H1 (cell line): ENCODE data around the gene MPST. TPM values are rescaled to one million over a fixed set of nuclear protein-coding genes. Genes with fewer than 3 reads are reported as not detected.

Experiments
- CTCF ChIA-PET: fragments of 300-600 bp; sonication (Branson Sonifier 250); formaldehyde crosslinking; loops from one replicate; lab custom pipeline; 2021; ENCODE audit not compliant: partially characterized antibody; lab: Charles Lee
- POLR2A ChIA-PET: fragments of 300-600 bp; sonication (Branson Sonifier 250); formaldehyde crosslinking; loops from one replicate; lab custom pipeline; 2021; ENCODE audit warnings: inconsistent platforms; ENCODE audit not compliant: partially characterized antibody; lab: Charles Lee
- DNase-seq, 2 experiments: peaks; one replicate each; pipeline versions ENCODE4 v3.0.0 to v3.0.0-alpha.2; 2010 to 2022; ENCODE audit warnings: low spot score in 2 of 2, low read depth in 1 of 2, mixed read lengths in 1 of 2
- FAIRE-seq: peaks from 2 replicates; lab custom pipeline; 2011; peaks lifted over from hg19 to GRCh38; lab: Jason Lieb, UNC
- H2AFZ ChIP-seq: 2 replicates; pipeline ENCODE4 v1.8.1; 2012; ENCODE audit warnings: low read length, inconsistent platforms
- H2AK5ac ChIP-seq: 2 replicates; pipeline ENCODE4 v1.6.1; 2013; ENCODE audit warnings: low read depth, low read length
- H2BK120ac ChIP-seq: replicated peaks from 2 replicates; pipeline ENCODE3; 2013; ENCODE audit warnings: low read depth, low read length, inconsistent platforms
- H2BK12ac ChIP-seq: 2 replicates; pipeline ENCODE4 v1.6.1; 2013; ENCODE audit warnings: low read depth, low read length
- H2BK15ac ChIP-seq: 2 replicates; pipeline ENCODE4 v1.6.1; 2013; ENCODE audit warnings: low read length
- H2BK20ac ChIP-seq: 2 replicates; pipeline ENCODE4 v1.6.1; 2013; ENCODE audit warnings: low read length
- H2BK5ac ChIP-seq: 2 replicates; pipeline ENCODE4 v1.6.1; 2013; ENCODE audit warnings: low read depth, low read length
- H3K14ac ChIP-seq: 2 replicates; pipeline ENCODE4 v1.6.1; 2013; ENCODE audit warnings: inconsistent platforms; ENCODE audit not compliant: insufficient read length
- H3K18ac ChIP-seq: 2 replicates; pipeline ENCODE4 v1.6.1; 2013; ENCODE audit warnings: low read length; ENCODE audit errors: extremely low read depth
- H3K23ac ChIP-seq: 2 replicates; pipeline ENCODE4 v1.6.1; 2013; ENCODE audit warnings: inconsistent platforms; ENCODE audit not compliant: insufficient read length
- H3K23me2 ChIP-seq: 2 replicates; pipeline ENCODE4 v1.6.1; 2013; ENCODE audit warnings: low read depth, low read length
- H3K27ac ChIP-seq: 2 replicates; pipeline ENCODE4 v1.6.1; 2011; ENCODE audit warnings: low read depth, low read length, inconsistent platforms
- H3K27me3 ChIP-seq, 4 experiments: replicated peaks in 1 of 4; 1 replicate in 1 of 4; 2 replicates in 3 of 4; pipeline versions ENCODE4 v1.6.1 to v1.8.1; 2011 to 2013; ENCODE audit warnings: low read length in 3 of 4, mild to moderate bottlenecking in 3 of 4, inconsistent platforms in 2 of 4, mixed read lengths in 2 of 4, moderate library complexity in 1 of 4; ENCODE audit not compliant: control insufficient read depth in 3 of 4, insufficient read depth in 3 of 4; ENCODE audit errors: extremely low read depth in 1 of 4
- H3K36me3 ChIP-seq, 4 experiments: 2 replicates each; pipeline versions ENCODE4 v1.6.1 to v1.8.1; 2011 to 2013; ENCODE audit warnings: mild to moderate bottlenecking in 4 of 4, low read length in 3 of 4, moderate library complexity in 2 of 4, control low read depth in 1 of 4, inconsistent platforms in 1 of 4; ENCODE audit not compliant: insufficient read depth in 4 of 4, control insufficient read depth in 2 of 4
- H3K4ac ChIP-seq: replicated peaks from 2 replicates; pipeline ENCODE3; 2013; ENCODE audit warnings: low read length, low read depth, mixed read lengths, inconsistent platforms; ENCODE audit not compliant: insufficient read length
- H3K4me1 ChIP-seq, 4 experiments: replicated peaks in 1 of 4; 1 replicate in 1 of 4; 2 replicates in 3 of 4; pipeline versions ENCODE4 v1.6.1 to v1.8.1; 2011 to 2013; ENCODE audit warnings: low read length in 3 of 4, inconsistent platforms in 2 of 4, mixed read lengths in 1 of 4; ENCODE audit not compliant: insufficient read depth in 4 of 4, control insufficient read depth in 3 of 4
- H3K4me2 ChIP-seq, 2 experiments: 2 replicates each; pipeline versions ENCODE4 v1.6.1 to v1.8.1; 2011 to 2013; ENCODE audit warnings: low read depth in 2 of 2, low read length in 2 of 2, control low read depth in 1 of 2, inconsistent platforms in 1 of 2, mild to moderate bottlenecking in 1 of 2; ENCODE audit not compliant: insufficient read depth in 1 of 2
- H3K4me3 ChIP-seq, 4 experiments: fragments of 200-600, 300-600 bp in 1 of 4; sonication (generic), shearing (Covaris generic), sonication (Bioruptor Twin) in 1 of 4; 2 replicates each; pipeline versions ENCODE4 v1.5.1 to v1.8.1; 2011 to 2016; ENCODE audit warnings: low read length in 4 of 4, low read depth in 3 of 4, control low read depth in 2 of 4, inconsistent platforms in 2 of 4, mild to moderate bottlenecking in 2 of 4, mixed read lengths in 1 of 4, moderate library complexity in 1 of 4; ENCODE audit not compliant: insufficient read depth in 2 of 4; ENCODE audit errors: extremely low read depth in 1 of 4
- H3K56ac ChIP-seq: replicated peaks from 2 replicates; pipeline ENCODE3; 2013; ENCODE audit warnings: low read depth, mild to moderate bottlenecking, mixed read lengths, low read length, inconsistent platforms; ENCODE audit not compliant: insufficient read length
- H3K79me1 ChIP-seq: 2 replicates; pipeline ENCODE4 v1.6.1; 2013; ENCODE audit warnings: low read depth, low read length, control low read depth
- H3K79me2 ChIP-seq, 2 experiments: 2 replicates each; pipeline versions ENCODE4 v1.6.1 to v1.8.1; 2012 to 2013; ENCODE audit warnings: low read length in 2 of 2, mild to moderate bottlenecking in 2 of 2, inconsistent platforms in 1 of 2; ENCODE audit not compliant: insufficient read depth in 2 of 2, control insufficient read depth in 1 of 2
- H3K9ac ChIP-seq, 4 experiments: replicated peaks in 1 of 4; 1 replicate in 1 of 4; 2 replicates in 3 of 4; pipeline versions ENCODE4 v1.6.1 to v1.8.1; 2011 to 2013; ENCODE audit warnings: low read depth in 3 of 4, low read length in 3 of 4, control low read depth in 2 of 4, mild to moderate bottlenecking in 2 of 4, moderate library complexity in 2 of 4, inconsistent platforms in 1 of 4; ENCODE audit errors: extremely low read depth in 1 of 4
- H3K9me3 ChIP-seq, 2 experiments: 2 replicates each; pipeline versions ENCODE4 v1.6.1 to v1.8.1; 2012 to 2013; ENCODE audit warnings: mild to moderate bottlenecking in 2 of 2, moderate library complexity in 2 of 2, control low read depth in 1 of 2, inconsistent platforms in 1 of 2, low read depth in 1 of 2, low read length in 1 of 2, mixed read lengths in 1 of 2; ENCODE audit not compliant: insufficient read depth in 2 of 2
- H4K20me1 ChIP-seq, 2 experiments: replicated peaks in 1 of 2; 2 replicates each; pipeline versions ENCODE3 to v1.8.1; 2011 to 2013; ENCODE audit warnings: inconsistent platforms in 2 of 2, low read length in 2 of 2, mild to moderate bottlenecking in 1 of 2; ENCODE audit not compliant: insufficient read depth in 2 of 2, control insufficient read depth in 1 of 2
- H4K5ac ChIP-seq: 2 replicates; pipeline ENCODE4 v1.6.1; 2013; ENCODE audit warnings: low read length, low read depth, mixed read lengths, inconsistent platforms; ENCODE audit not compliant: insufficient read length
- H4K8ac ChIP-seq: 2 replicates; pipeline ENCODE4 v1.8.0; 2013; ENCODE audit warnings: mild to moderate bottlenecking, moderate library complexity, low read length, inconsistent platforms; ENCODE audit not compliant: insufficient read depth; ENCODE audit errors: extremely low read depth
- H4K91ac ChIP-seq: replicated peaks from 2 replicates; pipeline ENCODE3; 2013; ENCODE audit warnings: low read length, mixed read lengths, inconsistent platforms; ENCODE audit not compliant: insufficient read length
- BCL11A ChIP-seq, 2 experiments: IDR thresholded peaks; one replicate each; pipeline ENCODE4 v1.6.1; 2011; ENCODE audit warnings: low read depth in 2 of 2, low read length in 2 of 2, mild to moderate bottlenecking in 2 of 2
- CBX5 ChIP-seq: fragments of 300-800, 300-1000 bp; sonication (generic); IDR thresholded peaks from 2 replicates; pipeline ENCODE4 v1.7.1; 2016; ENCODE audit warnings: antibody characterized with exemption, low read length, low read depth
- CBX8 ChIP-seq: fragments of 300-800, 300-1000 bp; sonication (generic); IDR thresholded peaks from 2 replicates; pipeline ENCODE4 v1.7.1; 2016; ENCODE audit warnings: low read depth, low read length, borderline replicate concordance
- CHD1 ChIP-seq: IDR thresholded peaks from 2 replicates; pipeline ENCODE4 v1.6.1; 2012; ENCODE audit warnings: low read depth, low read length, improper control_type of control experiment
- CHD2 ChIP-seq: IDR thresholded peaks from 2 replicates; pipeline ENCODE4 v1.6.1; 2012; ENCODE audit warnings: low read length, improper control_type of control experiment
- EP300 ChIP-seq, 2 experiments: IDR thresholded peaks; 1 replicate in 1 of 2; 2 replicates in 1 of 2; pipeline ENCODE4 v1.6.1; 2011 to 2012; ENCODE audit warnings: low read depth in 2 of 2, low read length in 2 of 2, mild to moderate bottlenecking in 2 of 2, borderline replicate concordance in 1 of 2, inconsistent platforms in 1 of 2, moderate library complexity in 1 of 2
- EZH2 ChIP-seq: fragments of 200-600 bp; sonication (generic); IDR thresholded peaks from 2 replicates; pipeline ENCODE4 v1.7.1; 2012; ENCODE audit warnings: low read depth, mild to moderate bottlenecking, moderate library complexity, low read length, inconsistent platforms; ENCODE audit not compliant: severe bottlenecking
- HDAC6 ChIP-seq: IDR thresholded peaks from one replicate; pipeline ENCODE4 v1.7.1; 2012; ENCODE audit warnings: low read depth, mild to moderate bottlenecking, inconsistent platforms, low read length, moderate library complexity
- NRF1 ChIP-seq: IDR thresholded peaks from 2 replicates; pipeline ENCODE4 v1.6.1; 2011; ENCODE audit warnings: mild to moderate bottlenecking, low read depth, low read length, improper control_type of control experiment
- RBBP5 ChIP-seq: IDR thresholded peaks from 2 replicates; pipeline ENCODE4 v1.7.1; 2012; ENCODE audit warnings: low read depth, mild to moderate bottlenecking, inconsistent platforms, low read length, moderate library complexity, borderline replicate concordance
- RNF2 ChIP-seq: fragments of 200-900, 300-1000 bp; sonication (generic); IDR thresholded peaks from 2 replicates; pipeline ENCODE4 v1.7.1; 2016; ENCODE audit warnings: borderline replicate concordance, low read depth, mild to moderate bottlenecking, antibody characterized with exemption, low read length; ENCODE audit not compliant: poor library complexity, severe bottlenecking; ENCODE audit errors: missing control alignments
- SP4 ChIP-seq: IDR thresholded peaks from 2 replicates; pipeline ENCODE4 v1.6.1; 2012; ENCODE audit warnings: low read length, inconsistent platforms
- ZNF274 ChIP-seq: IDR thresholded peaks from 2 replicates; pipeline ENCODE4 v1.7.0; 2012; ENCODE audit warnings: low read length, borderline replicate concordance; ENCODE audit errors: extremely low read depth
- WGBS, 2 experiments: shearing (Covaris generic) in 1 of 2; methylation state at CpG; one replicate each; pipeline versions ENCODE4 v1.1.6 to v1.1.7; 2013 to 2015; ENCODE audit warnings: low lambda C conversion rate in 2 of 2, mixed read lengths in 2 of 2, inconsistent platforms in 1 of 2, low coverage in 1 of 2, missing lambda C conversion rate in 1 of 2; ENCODE audit not compliant: insufficient replicate concordance in 2 of 2, insufficient coverage in 1 of 2, insufficient read length in 1 of 2; ENCODE audit errors: extremely low coverage in 1 of 2, missing lambda C conversion rate in 1 of 2; 5-methylcytosine and 5-hydroxymethylcytosine counted together
- polyA plus RNA-seq, 7 experiments: library from polyadenylated mRNA; depleted of rRNA in 3 of 7; stranded (reverse) in 5 of 7; unstranded in 2 of 7; fragments of >200 nt in 5 of 7; fragments of 200-250 nt in 2 of 7; gene quantifications; 1 replicate in 5 of 7; 2 replicates in 1 of 7; 4 replicates in 1 of 7; pipeline versions ENCODE4 v1.2.1 to v1.2.3, GENCODE V29; 2011 to 2013; ENCODE audit warnings: missing spikeins in 2 of 7, mixed read lengths in 2 of 7
- total RNA-seq: library from RNA; stranded (reverse); fragmentation: NEBNext Ultra II Directional; extraction: Animal tissue kit (Norgen Biotek cat#: 25700); gene quantifications from 2 replicates; pipeline ENCODE4 v1.2.1, GENCODE V29; 2021

Gene MPST
- total and polyA plus RNA-seq, 2 of the 8 experiments (the other 6 are each of a cell fraction or from before 2014, with no cell fraction given), result 86.0 to 124 TPM

DNA sequence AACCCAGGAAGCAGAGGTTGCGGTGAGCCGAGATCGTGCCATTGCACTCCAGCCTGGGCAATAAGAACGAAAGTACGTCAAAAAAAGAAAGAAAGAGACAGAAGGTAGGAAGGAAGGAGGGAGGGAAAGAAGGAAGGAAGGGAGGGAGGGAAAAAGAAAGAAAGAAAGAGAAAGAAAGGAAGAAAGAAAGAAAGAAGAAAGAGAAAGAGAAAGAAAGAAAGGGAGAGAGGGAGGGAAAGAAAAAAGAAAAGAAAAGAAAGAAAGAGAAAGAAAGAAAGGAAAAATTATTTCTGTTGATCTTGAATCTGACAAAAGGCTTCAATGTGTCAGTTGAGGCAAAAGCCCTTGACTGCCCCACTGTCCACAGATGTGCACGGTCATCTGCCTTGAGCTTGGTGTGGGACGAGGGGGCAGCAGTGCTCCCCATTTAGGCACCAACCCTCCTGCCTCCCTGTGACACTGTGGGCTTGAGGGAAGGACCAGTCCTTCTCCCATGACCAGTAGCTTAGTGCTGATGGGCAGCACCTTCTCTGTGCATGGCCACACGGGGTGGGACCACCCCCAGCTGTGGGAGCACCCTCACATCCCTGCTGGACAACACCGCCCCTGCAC lies 56.4 kb downstream of the MPST start:
- H4K8ac ChIP-seq, result no peak overlapping the region
- H3K9me3 ChIP-seq, result peaks cover 0 to 3% of the 10 kb centered on the region in 2 experiments; a peak in 2 of 4 replicates
- no peak overlapping the region for H3K27ac ChIP-seq
- H2BK15ac ChIP-seq, result no peak overlapping the region
- no peak overlapping the region for H3K9ac ChIP-seq
- 83% methylated on average over 7 of the region's 9 CpGs; no CpG with 5 or more reads in 1 of the 2 experiments for WGBS, 2 experiments
- H3K79me1 ChIP-seq, result no peaks in the 10 kb centered on the region
- H3K4me1 ChIP-seq, result peaks cover 0 to 3% (median under 1%) of the 10 kb centered on the region in 4 experiments; a peak in 3 of 7 replicates
- H3K4ac ChIP-seq, result no peak overlapping the region
- H2BK5ac ChIP-seq, result no peak overlapping the region
- H3K27me3 ChIP-seq, result peaks cover 4 to 41% (median 21%) of the 10 kb centered on the region in 4 experiments
- no peak overlapping the region for H2AFZ ChIP-seq
- FAIRE-seq, result no peak
- CTCF ChIA-PET, result interaction anchor here (0.9 to 2.5 kb wide), 14 partner anchors 9 to 529 kb away, joined by 3 to 16 read pairs (median 5); no protein-coding TSS in a partner anchor
- no peak overlapping the region for H2AK5ac ChIP-seq
- no peak overlapping the region for H3K23ac ChIP-seq
- peaks cover 16% of the 10 kb centered on the region; the same call in 1 of the 2 replicates for H3K23me2 ChIP-seq
- no peak overlapping the region for H3K4me3 ChIP-seq
- H2BK12ac ChIP-seq, result no peak overlapping the region
- no peak overlapping the region for H3K14ac ChIP-seq
- H3K18ac ChIP-seq, result no peak overlapping the region
- H4K91ac ChIP-seq, result no peak overlapping the region
- H4K5ac ChIP-seq, result no peak overlapping the region
- no peak overlapping the region for H3K56ac ChIP-seq
- POLR2A ChIA-PET, result interaction anchor here (1.2 kb wide), 1 partner anchor 9 kb away, joined by 4 read pairs; no protein-coding TSS in a partner anchor
- H3K36me3 ChIP-seq, result no peaks in the 10 kb centered on the region
- no peaks in the 10 kb centered on the region for H3K79me2 ChIP-seq
- H2BK20ac ChIP-seq, result no peak overlapping the region
- no peak overlapping the region for H2BK120ac ChIP-seq
- no peak overlapping the region for H3K4me2 ChIP-seq
- no peak for DNase-seq
- peaks cover 2 to 10% of the 10 kb centered on the region in 2 experiments for H4K20me1 ChIP-seq
- no peak for TF ChIP-seq BCL11A (IDR thresholded peaks at IDR 0.05; ENCODE audit: low read depth in 2 of 2, low read length in 2 of 2)
- no peak for TF ChIP-seq EZH2
- TF ChIP-seq CHD1, result no peak
- no peak for TF ChIP-seq RNF2
- no peak for TF ChIP-seq CHD2
- TF ChIP-seq ZNF274, result no peak
- no peak for TF ChIP-seq SP4
- no peak for TF ChIP-seq RBBP5
- no peak for TF ChIP-seq HDAC6
- no peak for TF ChIP-seq EP300 (IDR thresholded peaks at IDR 0.05; ENCODE audit: borderline replicate concordance in 1 of 2, low read depth in 2 of 2, low read length in 2 of 2)
- TF ChIP-seq CBX5, result no peak
- no peak for TF ChIP-seq CBX8
- TF ChIP-seq NRF1, result no peak
